AG10803 (cell line): Measurements from ENCODE around the gene RAD51B.

ENCODE experiments used
- DNase-seq: peaks from one replicate; pipeline ENCODE4 v3.0.0; 2010; ENCODE audit warnings: low read depth
- H3K4me3 ChIP-seq: 2 replicates; pipeline ENCODE4 v1.5.1; 2011; ENCODE audit warnings: mild to moderate bottlenecking, low read length, control low read depth
- TF ChIP-seq, protein P1 (sequence below): conservative IDR thresholded peaks from 2 replicates; pipeline ENCODE4 v1.5.1; 2011; ENCODE audit warnings: mild to moderate bottlenecking, low read length, control low read depth, inconsistent platforms

RAD51B gene

DNA sequence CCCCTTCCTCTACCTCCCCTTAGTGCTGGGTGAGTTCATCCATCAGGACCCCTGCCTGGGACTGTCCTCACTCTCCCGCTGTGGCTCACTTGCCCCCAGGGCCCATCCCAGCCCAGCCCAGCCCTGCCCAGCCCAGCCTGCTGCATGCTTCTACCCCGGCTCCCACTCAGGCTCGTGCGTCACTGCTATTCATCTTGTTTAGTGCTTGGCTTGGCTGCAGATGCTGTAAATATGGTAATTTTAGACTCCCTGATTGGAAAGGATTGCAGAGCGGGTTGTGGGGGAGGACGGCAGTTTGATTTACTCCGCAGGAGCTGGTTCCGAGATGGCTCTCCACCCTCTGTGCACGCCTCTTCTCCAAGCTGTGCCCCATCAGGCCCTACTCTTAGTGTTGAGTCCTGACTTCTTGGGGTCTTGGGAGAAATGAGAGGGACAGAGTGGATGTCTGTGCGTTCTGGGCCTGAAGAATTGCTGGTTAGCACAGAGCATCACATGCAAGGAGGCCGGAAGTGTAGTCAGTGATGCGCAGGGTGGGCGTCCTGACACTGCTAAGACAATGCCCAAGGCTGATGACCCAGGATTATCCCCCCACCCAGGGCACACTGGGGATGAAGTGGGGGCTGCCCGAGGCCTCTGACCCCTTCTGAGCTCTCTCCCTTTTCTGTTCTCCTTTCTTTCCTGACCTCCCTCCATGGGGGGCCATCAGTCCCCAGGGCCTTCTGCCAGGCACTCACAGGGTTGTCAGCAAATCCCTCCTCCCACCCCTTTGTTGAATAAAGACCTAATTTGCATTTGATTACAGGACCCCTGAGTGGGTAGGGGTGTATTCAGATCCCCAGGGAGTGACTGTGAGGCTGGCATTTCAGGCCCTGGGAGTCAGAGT is 728.9 kb downstream of the RAD51B start:
- H3K4me3 ChIP-seq = peak overlapping the region; percentile 17
- TF ChIP-seq, protein P1, sequence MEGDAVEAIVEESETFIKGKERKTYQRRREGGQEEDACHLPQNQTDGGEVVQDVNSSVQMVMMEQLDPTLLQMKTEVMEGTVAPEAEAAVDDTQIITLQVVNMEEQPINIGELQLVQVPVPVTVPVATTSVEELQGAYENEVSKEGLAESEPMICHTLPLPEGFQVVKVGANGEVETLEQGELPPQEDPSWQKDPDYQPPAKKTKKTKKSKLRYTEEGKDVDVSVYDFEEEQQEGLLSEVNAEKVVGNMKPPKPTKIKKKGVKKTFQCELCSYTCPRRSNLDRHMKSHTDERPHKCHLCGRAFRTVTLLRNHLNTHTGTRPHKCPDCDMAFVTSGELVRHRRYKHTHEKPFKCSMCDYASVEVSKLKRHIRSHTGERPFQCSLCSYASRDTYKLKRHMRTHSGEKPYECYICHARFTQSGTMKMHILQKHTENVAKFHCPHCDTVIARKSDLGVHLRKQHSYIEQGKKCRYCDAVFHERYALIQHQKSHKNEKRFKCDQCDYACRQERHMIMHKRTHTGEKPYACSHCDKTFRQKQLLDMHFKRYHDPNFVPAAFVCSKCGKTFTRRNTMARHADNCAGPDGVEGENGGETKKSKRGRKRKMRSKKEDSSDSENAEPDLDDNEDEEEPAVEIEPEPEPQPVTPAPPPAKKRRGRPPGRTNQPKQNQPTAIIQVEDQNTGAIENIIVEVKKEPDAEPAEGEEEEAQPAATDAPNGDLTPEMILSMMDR = no peak
- peak; percentile 99 for DNase-seq

DNA sequence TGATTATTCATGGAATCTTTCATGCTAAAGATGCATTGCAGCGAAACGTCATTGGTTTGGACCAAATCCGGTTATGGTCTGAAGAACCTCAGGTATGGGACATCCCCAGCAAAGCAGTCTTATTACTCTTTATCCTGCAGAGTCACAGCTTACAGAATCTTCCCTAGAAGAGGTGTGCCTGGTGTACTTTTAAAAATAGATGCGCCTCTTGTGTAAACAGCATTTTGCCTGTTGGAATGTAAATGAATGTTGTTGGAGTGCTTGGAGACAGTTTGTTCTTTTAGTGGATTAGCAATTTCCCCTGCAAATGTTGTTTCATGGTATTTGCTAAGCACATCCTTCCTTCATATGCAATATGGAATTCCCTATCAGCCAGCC is 730.7 kb downstream of the RAD51B start:
- TF ChIP-seq, protein P1 = no peak
- no peak for DNase-seq
- H3K4me3 ChIP-seq = no peak overlapping the region

DNA sequence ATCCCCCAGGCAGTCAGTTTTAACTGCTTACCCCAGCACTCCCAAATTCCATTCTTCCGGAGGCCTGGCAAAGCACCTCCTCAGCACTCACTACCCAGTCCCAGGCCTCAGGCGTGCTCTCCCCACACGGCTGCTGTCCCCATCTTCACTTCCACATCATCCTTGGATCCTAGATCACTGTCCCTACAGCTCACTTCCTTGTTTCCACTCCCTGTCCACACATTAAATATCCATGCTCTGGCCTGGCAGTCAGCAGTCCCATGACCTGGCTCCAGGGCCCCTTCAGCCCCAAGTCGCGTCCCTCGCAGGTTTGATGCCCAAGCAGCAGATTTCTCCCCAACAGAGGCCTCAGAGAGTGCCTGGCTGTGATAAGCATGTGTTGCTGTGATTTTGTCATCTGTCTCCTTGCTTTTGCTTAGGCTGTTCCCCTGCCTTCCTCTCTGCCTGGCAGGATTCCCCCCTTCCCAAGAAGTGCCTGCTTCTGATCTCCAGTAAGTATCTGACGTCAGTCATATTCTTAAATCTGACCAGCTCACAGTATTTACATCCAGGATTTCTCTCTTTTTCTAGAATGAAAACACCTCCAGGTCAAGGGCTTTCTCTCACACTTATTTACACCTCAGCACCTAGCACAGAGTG is 731.6 kb downstream of the RAD51B start:
- no peak overlapping the region for H3K4me3 ChIP-seq
- DNase-seq = no peak
- TF ChIP-seq, protein P1 = no peak

DNA sequence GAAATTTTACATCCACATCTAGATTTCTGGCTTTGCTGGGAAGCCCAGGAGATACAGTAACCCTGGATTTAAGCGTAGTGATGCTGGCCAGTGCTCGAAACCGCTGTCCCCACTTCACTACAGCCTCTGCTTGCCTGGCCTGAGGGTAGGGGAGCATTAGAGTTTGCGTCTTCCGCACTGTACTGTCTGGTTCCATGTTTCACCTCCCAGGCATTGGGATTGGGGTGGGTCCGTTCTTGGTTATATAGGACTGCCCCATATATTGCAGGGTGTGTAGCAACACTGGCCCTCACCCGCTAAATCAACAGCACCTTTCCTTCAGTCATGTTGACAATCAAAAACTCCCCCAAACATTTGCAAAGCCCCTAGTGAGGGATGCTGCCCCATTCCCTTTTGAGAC is 732.5 kb downstream of the RAD51B start:
- no peak for DNase-seq
- TF ChIP-seq, protein P1 = no peak
- H3K4me3 ChIP-seq = no peak overlapping the region

DNA sequence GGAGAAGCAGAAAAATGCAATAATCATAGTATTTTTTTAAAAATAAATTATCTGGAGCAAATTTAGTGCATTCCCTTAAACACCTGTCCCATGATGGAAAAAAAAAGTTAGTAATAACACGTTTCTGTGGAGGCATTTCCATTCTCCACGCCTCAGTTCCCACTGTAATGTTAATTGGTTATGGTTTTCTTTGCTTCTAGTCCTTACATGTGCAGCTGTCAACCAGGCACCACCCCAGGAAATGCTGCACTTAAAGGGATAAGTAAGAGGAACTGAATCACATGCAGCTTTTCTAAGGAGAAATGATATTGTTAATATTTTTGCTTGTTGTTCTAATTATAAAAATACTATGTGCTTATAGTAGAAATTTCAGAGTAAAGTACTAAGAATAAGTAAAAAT is 733.0 kb downstream of the RAD51B start:
- peak; percentile 63 for DNase-seq
- H3K4me3 ChIP-seq = no peak overlapping the region
- TF ChIP-seq, protein P1 = no peak

DNA sequence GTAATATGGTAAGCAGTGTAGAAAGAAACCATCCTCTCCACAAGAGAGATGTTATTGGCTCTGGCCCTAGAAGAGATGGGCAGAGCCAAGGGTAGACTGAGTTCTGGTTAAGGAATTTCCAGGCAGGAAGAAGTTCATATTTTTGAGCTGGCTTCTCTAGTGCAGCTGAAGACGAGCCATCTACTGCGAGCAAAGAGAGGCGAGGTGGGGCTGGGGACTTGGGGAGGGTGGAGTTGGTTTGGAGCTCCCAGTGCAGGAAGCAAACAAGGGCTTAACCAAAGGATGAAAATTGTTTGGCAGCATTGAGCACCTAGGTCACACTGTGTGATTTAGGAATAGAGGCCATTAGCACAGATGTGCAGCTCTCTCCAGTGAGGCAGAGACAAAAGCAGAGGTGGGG is 733.7 kb downstream of the RAD51B start:
- no peak overlapping the region for H3K4me3 ChIP-seq
- TF ChIP-seq, protein P1 = no peak
- DNase-seq = no peak

DNA sequence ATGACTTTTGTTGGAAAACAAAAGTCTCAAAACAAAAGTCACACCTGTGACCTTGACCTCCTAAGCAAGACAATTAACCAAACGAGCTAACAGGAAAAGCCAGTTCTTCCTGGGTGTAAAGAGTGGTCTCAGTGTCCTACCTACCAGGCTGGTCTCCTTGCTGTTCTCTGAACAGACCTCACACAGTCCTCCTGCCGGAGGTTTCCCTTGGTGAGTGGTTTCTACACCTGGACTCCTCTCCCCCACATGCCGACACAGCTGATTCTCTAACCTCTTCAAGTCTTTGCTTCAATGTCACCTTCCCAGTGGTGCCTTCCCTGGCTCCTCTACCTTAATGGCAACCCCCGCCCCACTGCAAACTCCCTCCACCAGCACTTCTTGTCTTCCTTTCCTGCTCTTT is 734.7 kb downstream of the RAD51B start:
- DNase-seq = no peak
- TF ChIP-seq, protein P1 = no peak
- no peak overlapping the region for H3K4me3 ChIP-seq
